HG03354 (cell line): ENCODE measurements around the gene KTN1.
A peak's percentile ranks its signal among the peaks of the same experiment; 100 is the strongest.

ENCODE experiments used
- ATAC-seq: cut with Tn5 transposase; IDR thresholded peaks from one replicate; pipeline ENCODE4 v1.9.1; 2021; ENCODE audit warnings: mild to moderate bottlenecking; ENCODE audit not compliant: unreplicated experiment, poor library complexity, severe bottlenecking

KTN1 gene

DNA sequence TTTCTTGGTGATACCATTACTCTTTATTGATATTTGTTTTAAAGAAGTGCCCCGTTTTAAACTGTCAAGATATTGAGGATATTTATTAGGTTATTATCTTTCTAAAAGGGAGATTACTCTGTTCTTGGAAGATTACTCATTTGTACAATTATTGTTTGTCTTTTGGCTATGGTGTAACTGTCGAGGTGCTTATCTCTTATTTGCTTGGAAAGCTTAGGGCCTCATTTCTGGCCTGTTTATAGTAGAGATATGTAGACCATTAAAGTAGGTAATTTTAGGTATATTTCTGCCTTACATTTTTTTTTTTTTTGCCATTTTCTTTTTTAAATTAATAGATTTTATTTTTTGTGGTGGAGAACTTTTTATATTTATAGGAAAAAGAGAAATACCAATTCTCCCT lies 74.2 kb downstream of the KTN1 start:
- ATAC-seq, result no peak

DNA sequence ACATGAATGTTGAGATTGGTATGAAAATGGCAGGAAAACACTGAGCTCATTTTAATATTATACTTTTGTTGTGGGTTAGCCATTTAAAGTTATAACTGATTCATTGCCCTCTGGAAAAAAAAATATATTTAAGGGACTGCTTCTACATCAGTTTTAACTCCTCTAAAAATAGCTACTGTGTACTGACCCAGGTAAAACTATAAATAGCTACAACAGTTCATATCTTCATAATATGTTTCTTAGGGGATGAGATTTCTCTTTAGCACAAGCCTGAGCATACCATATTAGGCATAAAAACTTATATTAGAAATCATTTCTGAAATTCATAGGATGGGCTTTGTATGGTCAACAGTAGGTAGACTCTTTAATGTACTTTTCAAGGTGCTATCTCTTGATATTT lies 81.0 kb downstream of the KTN1 start:
- ATAC-seq, result no peak

DNA sequence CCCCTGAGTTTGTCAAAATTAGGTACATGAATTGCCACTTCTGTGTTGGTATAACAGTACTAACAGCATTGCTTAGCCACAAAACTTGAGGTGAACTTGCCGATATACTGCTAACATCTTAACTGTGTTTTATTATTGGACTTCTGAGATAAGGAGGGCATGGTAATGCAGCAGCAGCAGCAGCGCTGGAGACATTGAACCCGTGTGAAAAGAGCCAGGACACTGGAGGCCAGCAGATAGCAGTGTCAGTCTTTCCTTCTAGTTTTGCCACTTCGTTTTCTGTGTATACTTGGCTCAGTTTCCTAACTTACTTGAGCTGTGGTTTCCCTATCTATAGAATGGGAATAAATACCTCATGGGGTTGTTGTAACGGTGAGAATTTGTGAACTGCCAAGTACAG lies 82.7 kb downstream of the KTN1 start:
- no peak for ATAC-seq

DNA sequence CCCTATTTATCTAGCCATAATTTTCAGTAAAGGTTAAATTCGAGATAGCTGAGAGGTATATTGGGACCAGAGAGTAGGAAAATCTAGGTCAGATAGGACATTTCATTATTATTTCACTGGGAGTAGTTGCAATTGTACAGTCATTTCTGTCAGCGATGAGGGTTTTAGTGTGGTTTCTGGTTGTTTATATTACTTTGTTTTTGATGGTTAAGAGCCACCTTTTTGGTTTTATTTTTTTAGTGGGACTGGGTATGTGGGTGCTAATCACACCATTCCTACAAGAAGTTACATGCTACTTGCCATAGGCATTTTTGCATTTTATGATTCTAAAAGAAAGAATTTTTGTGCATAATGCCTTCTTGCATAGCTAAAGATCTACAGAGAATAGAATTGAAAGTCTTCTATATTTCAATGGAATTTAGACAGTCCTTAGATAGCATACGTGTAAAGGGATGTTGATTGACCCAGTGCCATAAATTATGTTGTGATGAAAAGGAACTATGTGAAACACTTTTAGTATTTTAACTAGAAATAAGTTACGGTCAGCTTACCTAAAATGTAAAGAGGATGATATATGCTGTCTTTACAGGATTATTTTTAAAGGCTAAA lies 85.2 kb downstream of the KTN1 start:
- ATAC-seq, result no peak

DNA sequence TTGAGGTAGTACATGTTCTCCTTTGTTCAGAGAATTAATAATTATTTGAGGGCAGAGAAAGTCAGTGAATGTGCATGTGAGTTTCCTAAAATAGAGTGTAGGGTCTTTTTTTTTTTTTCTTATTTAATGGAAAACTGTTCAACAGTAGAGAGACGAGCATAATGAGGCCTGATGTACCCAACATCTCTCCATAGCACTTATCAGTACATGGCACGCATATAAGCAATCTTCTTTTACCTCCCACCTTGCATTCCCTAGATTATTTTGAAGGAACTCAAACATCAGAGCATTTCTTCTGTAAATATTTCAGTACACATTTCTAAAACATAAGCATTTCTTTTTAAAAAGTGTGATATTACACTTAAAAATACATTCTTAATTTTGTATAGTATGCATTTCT lies 87.8 kb downstream of the KTN1 start:
- no peak for ATAC-seq

DNA sequence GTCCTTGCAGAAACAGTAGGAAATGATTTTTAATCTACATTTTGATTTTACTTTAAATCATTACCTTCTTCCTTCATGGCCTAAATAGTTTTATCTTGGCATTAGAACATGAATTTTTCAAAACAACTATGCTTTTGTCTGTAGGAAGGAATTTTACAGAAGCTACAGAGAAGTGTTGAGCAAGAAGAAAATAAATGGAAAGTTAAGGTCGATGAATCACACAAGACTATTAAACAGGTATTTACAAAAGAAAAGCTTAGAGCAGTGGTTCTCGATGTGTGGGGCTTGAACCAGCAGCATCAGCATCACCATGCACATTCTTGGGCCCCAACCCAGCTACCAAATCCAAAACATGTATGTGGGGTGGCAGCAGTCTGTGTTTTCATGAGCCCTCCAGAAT lies 91.6 kb downstream of the KTN1 start:
- no peak for ATAC-seq

DNA sequence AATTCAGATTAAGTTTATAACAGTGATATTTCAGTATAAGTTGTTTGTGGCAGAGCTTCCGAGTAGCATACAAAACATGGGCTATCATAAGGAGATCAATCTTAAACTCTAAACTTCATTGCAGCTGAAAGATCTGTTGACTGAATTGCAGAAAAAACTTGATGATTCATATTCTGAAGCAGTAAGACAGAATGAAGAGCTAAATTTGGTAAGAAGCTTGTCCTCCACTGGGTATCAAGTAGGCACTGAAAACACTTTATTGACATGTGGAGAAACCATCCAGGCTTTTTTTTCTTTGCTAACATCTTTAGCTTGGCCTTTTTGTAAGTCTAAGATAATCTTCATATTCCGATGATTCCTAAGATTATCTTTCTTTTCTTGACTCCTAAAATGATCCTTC lies 93.0 kb downstream of the KTN1 start:
- no peak for ATAC-seq

DNA sequence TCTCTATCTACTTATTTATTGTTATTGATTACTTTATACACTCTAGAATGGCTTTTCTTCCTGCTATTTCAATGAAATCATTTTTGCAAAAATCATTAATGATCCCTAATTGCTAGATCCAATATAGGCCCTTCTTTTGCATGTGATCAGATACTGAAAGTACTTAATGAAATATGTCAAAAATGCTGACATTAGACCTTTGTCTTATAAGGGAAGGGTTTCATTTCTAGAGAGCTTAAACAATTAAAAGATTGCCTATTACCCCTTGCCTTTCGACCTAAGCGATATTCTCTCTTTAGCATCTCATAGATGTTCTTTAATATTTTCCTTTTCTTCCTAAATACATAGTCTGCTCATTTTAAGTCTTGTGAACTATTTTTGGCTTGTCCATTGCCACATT lies 101.1 kb downstream of the KTN1 start:
- ATAC-seq, result no peak

DNA sequence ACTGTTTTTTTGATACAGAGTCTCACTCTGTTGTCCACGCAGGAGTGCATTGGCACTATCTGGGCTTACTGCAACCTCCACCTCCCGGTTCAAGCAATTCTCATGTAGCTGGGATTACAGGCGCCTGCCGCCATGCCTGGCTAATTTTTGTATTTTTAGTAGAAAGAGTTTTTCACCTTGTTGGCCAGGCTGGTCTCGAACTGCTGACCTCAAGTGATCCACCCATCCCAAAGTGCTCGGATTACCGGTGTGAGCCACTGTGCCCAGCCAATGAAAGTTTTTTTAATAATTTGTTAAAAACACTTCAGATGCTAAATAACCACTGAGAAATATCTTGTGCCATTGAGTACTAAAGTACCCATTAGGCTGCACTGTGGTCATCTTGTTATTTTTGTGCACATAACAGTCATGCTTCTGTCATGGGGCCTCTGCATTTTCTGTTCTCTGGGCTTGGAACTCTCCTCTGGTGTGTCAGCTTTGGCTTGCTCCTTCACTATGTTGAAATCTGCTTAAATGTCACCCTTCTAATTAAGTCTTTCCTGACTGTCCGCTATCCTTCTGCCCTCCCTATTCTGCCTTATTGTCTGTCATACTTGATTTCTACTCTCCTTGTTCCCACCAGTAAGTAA lies 105.1 kb downstream of the KTN1 start:
- ATAC-seq, result no peak

DNA sequence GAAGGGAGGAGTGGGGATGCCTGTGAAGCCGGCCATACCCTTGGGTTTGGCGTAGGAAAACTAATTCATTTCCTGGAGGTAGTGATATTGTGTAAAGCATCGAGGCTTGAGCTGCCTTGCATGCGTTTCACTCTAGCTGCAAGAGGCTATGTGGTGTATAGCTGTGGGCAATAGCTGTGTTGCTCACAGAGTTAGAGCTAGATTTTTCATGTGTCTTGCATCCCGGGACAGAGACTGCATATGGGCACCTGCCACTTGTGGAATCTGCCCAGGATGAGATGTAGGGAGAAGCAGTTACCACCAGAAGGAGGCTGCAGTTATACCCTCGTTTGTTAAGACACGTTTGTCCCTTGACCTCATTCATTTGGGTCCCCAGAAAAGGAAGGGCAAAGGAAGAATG lies 106.7 kb downstream of the KTN1 start:
- no peak for ATAC-seq

DNA sequence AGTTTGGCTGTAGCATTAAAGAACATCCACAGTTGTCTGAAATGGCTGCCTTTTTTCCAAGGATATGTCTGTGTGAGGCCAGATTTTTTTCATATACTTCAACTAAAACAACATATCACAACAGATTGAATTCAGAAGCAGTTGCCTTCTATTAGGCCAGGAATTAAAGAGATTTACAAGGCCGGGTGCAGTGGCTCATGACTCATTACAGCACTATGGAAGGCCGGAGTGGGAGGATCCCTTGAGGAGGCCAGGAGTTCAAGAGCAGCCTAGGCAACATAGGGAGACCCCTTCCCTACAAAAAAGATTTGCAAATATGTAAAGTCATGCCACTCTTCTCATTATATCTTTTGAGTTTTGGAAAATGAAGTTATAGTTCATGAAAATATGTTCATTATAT lies 108.6 kb downstream of the KTN1 start:
- ATAC-seq, result no peak

DNA sequence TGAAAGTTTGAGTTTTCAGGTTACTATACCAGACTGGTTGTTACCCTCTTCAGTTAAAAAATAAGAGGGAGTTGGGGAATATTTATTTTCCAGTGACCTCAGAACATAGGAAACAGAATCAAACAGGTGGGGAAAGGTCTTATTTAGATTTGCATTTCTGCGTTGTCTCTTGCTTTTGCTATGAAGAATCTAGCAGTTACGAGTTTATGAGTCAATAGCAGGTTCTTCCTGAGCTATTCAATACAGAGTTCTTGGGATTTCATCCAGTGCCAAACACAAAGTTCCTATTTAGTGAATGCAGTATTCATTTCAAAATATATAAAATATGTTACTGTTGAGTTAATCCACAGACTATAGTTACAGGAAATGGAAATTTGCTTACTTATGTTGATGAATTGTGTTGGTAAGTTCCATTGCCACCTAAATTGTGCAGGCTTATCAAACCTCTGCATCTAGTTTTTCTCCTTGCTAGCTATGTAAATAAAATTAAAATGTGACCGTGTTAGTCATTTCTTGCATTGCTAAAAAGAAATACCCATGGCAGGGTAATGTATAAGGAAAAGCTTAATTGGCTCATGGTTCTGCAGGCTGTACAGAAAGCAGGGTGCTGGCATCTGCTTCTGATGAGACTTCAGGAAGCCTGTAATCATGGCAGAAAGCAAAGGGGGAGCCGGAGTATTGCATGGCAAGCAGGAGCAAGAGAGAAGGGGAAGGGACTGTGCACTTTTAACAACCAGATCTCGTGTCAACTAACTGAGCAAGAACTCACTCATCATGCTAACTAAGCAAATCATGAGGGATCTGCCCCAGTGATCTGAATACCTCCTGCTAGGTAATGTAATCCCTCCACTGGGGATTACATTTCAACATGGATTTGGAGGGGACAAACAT lies 110.2 kb downstream of the KTN1 start:
- peak; percentile 48 for ATAC-seq

DNA sequence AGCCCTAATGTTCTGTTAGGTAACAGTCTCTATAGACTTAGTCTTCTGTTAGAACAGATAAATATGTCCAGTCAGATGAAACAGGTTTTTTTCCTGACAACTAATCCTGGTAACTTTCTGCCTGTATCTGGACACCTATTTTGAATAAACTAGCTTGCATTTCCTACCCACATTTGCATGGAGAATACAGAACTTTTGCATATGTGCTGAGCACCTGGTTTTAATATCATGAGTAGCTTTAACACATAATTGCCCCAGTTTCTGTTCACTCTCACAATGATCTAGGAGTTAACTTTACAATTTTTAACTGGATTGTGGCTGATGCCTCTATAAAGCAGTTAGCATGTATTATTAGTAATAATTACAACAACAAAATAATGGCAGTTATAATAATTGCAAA lies 111.7 kb downstream of the KTN1 start:
- ATAC-seq, result no peak

DNA sequence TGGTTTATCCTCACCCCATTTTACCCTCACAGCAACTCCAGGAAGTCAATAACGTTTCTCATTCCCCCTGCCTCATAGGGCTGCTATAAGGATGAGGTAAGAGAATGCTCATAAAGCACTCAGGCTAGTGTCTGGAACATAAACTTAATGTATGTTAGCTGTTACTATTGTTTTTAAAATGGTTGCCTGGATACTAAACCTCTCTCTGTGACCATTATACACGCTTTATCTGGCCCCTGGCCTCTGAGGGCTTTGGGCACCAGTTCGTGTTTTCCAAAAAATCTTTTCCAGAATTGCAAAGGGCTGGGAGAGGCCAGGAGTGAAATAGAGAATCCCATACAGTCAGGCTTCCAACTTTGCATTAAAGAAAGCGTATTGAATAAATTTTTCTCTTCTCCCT lies 113.9 kb downstream of the KTN1 start:
- ATAC-seq, result no peak

DNA sequence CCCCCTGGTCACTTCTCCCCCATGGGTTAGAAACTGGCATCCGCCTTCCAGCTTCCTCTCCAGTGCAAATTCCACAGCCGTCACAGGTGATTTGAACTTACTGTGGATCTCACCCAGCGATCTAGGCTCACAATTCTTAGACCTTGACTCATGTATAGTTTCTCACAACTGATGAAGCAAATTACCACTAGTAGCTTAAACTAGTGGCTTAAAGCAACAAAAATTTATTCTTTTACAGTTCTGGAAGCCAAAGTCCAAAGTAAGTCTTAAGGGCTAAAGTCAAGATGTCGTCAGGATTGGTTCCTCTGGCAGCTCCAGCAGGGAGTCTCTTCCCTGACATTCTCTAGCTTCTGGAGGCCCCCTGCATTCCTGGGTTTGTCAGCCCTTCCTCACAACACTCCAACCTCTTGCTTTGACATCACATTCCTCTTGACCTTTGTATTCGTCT lies 117.4 kb downstream of the KTN1 start:
- no peak for ATAC-seq

DNA sequence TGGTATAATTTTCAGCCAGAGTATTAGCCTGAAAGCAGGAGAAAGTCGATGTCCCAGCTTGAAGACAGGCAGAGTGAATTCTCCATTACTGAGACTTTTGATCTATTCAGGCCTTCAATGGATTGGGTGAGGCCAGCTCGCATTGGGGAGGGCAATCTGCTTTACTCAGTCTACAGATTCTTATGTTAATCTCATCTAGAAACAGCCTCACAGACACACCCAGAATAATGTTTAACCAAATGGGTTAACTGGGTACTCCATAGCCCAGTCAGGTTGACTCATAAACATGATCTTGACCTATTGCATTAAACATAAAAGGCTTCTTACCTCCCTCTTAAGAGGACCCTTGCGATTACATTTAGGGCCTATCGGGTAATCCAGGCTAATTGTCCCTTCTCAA lies 118.0 kb downstream of the KTN1 start:
- no peak for ATAC-seq

DNA sequence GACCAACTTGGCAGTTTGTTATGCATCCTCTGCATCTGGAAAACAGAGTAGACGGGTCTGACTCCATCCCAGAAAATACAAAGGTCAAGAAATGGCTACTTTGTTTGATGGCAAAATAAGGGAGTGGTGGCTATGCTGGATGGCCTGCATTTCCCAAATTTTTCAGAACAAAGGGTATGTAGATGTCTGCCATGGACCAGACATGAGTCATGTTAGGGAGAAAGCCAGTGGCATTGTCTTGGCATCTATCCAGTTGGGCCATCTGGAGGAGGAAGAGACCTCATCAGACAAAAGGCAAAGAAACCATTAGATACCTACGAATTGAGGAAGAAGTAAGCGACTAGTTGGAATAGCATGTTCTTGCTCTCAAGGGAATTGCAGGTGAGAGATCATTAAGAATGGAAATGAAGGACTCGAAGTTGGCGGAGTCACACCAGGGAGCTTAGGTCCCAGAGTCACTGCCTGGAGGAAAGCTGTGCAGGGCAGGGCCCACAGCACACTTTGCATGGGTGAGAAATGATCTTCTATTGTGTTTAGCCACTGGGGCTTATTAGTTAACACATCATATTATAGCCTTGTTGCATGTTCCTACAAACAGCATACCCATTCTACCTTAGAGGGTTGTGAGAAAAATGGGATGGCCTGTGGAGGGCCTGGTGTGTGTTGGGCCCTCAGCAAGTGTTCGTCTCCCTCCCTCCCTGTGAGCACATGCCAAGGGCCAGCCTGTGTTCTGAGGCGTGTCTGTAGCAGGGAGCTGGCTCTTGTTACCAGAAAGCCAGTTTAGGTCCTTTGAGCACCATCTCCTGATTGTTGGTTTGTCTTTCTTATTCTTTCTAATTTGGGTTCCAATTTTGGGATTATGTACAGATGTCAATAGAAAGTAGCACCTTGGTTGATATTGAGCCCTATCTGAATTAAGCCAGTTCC lies 119.4 kb downstream of the KTN1 start:
- ATAC-seq, result no peak

DNA sequence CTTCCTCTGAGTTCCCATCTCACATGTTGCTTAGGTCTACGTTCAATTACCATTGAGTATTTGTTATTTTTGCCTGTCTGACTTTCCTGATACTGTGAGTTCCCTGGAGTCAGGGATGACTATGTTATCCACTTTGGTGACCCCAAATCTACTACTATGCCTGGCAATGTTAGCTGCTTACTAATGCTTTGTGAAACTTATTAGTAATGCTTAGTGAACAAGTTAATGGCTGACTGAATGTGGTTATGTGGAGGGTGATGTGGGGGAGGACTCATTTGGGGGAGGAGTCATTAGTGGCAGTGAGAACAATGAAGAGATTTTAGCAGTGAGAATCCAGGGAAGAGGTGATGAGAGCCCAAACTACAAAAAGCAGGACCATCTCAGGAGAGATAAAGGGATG lies 121.6 kb downstream of the KTN1 start:
- ATAC-seq, result peak; percentile 99

DNA sequence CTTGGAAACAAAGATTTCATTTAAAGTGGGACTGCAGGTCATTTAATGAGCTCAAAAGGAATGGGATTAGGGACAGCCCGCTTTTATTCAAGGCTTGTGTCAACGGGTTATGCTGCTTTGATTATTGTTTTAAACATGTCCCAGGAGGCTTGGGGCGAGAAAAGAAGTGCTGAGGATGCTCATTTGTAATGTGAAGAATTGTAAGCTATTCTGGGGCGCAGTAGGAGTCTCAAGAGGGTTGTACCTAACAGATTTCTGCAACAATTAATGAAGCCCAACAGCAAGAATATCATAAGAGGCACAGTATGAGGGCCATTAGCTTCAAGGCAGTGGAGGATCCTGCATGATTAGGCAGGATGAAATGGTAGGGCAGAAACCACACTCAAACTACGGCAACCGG lies 122.5 kb downstream of the KTN1 start:
- no peak for ATAC-seq

DNA sequence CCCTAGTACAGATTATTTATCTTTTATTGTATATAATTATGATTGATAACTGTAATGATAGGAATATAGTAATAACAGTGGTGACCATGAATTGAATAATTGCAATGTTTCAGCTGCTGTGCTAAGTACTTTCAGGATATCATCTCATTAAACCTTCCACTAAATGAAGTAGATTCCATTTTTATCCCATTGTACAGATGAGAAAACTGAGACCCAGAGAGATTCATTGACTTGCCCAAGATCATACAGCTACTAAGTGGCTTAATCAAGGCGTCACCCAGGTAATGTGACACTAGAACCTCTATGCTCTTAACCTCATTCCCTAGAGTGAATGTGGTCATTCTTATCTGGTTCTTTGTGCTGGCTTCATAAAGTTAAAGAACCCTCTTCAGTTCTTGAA lies 124.6 kb downstream of the KTN1 start:
- ATAC-seq, result no peak
